HepG2 (cell line): ENCODE measurements around the gene C2CD2. TPM values are rescaled to one million over a fixed set of nuclear protein-coding genes. Genes with fewer than 3 reads are reported as not detected.

Experiments used
- ATAC-seq: fragments of 200-7000 bp; cut with Tn5 transposase; 3 replicates; pipeline ENCODE4 v1.9.1; 2020; ENCODE audit warnings: mild to moderate bottlenecking, moderate library complexity
- BruUV-seq: library from RNA; stranded (reverse); fragments of 400-500 nt; replicated peaks from 2 replicates; lab custom pipeline; 2021; lab: Mats Ljungman, UMichigan
- CTCF ChIA-PET: fragments of 300-600 bp; formaldehyde crosslinking; extraction: SDS; loops from one replicate; lab custom pipeline; 2021; ENCODE audit warnings: low total read pairs, inconsistent platforms, low intra/inter-chr PET ratio; lab: Yijun Ruan, JAX
- POLR2A ChIA-PET: fragments of 350-600 bp; sonication (Branson Sonifier 250); formaldehyde crosslinking; loops from one replicate; lab custom pipeline; 2020; ENCODE audit warnings: antibody characterized with exemption, inconsistent platforms; lab: Yijun Ruan, JAX
- DNase-seq: peaks from one replicate; pipeline ENCODE4 v3.0.0-alpha.2; 2015; ENCODE audit warnings: low spot score
- FAIRE-seq: peaks from 3 replicates; lab custom pipeline; 2011; peaks lifted over from hg19 to GRCh38; lab: Jason Lieb, UNC
- H2AFZ ChIP-seq: one replicate; pipeline ENCODE4 v1.6.1; 2011; ENCODE audit warnings: low read length, inconsistent platforms
- H3K27ac ChIP-seq: fragments of 300-600 bp; 3 replicates; pipeline ENCODE4 v1.8.0; 2011; ENCODE audit warnings: mixed run types, mild to moderate bottlenecking, mixed read lengths, low read length, inconsistent platforms; ENCODE audit not compliant: insufficient read depth; ENCODE audit errors: extremely low read length
- H3K27me3 ChIP-seq, 2 experiments: fragments of 200-600 bp in 1 of 2; 2 replicates in 1 of 2; 3 replicates in 1 of 2; pipeline versions ENCODE4 v1.6.0 to v1.8.0; 2011; ENCODE audit warnings: low read length in 2 of 2, mild to moderate bottlenecking in 2 of 2, moderate library complexity in 2 of 2, inconsistent platforms in 1 of 2; ENCODE audit not compliant: insufficient read depth in 2 of 2, control insufficient read depth in 1 of 2
- H3K36me3 ChIP-seq, 2 experiments: fragments of 200-600 bp in 1 of 2; replicated peaks in 1 of 2; 2 replicates in 1 of 2; 3 replicates in 1 of 2; pipeline versions ENCODE4 v1.5.1 to v1.8.0; 2011; ENCODE audit warnings: low read length in 2 of 2, inconsistent platforms in 1 of 2; ENCODE audit not compliant: insufficient read depth in 2 of 2, control insufficient read depth in 1 of 2
- H3K4me1 ChIP-seq: 2 replicates; pipeline ENCODE4 v1.5.1; 2012; ENCODE audit warnings: low read length, inconsistent platforms; ENCODE audit not compliant: insufficient read depth
- H3K4me2 ChIP-seq: 2 replicates; pipeline ENCODE4 v1.6.0; 2011; ENCODE audit warnings: low read depth, low read length, inconsistent platforms
- H3K4me3 ChIP-seq, 3 experiments: fragments of 200-600 bp in 1 of 3; sonication (generic), shearing (Covaris generic) in 1 of 3; replicated peaks in 1 of 3; 2 replicates each; pipeline ENCODE4 v1.5.1; 2011 to 2016; ENCODE audit warnings: low read length in 3 of 3, inconsistent platforms in 2 of 3, low read depth in 2 of 3, mild to moderate bottlenecking in 2 of 3, control low read depth in 1 of 3, mixed read lengths in 1 of 3; ENCODE audit not compliant: insufficient read depth in 1 of 3
- H3K79me2 ChIP-seq: one replicate; pipeline ENCODE4 v1.6.1; 2011; ENCODE audit warnings: low read length, inconsistent platforms; ENCODE audit not compliant: insufficient read depth
- H3K9ac ChIP-seq: 2 replicates; pipeline ENCODE4 v1.6.0; 2011; ENCODE audit warnings: mild to moderate bottlenecking, low read depth, low read length, inconsistent platforms; ENCODE audit not compliant: insufficient read depth
- H3K9me3 ChIP-seq: 2 replicates; pipeline ENCODE4 v1.5.1; 2012; ENCODE audit warnings: mild to moderate bottlenecking, low read length
- H4K20me1 ChIP-seq: 2 replicates; pipeline ENCODE4 v1.6.0; 2011; ENCODE audit warnings: inconsistent platforms, mild to moderate bottlenecking, low read length, moderate library complexity; ENCODE audit not compliant: insufficient read depth
- E2F5 ChIP-seq: sonication (generic); formaldehyde crosslinking; conservative IDR thresholded peaks from 2 replicates; pipeline ENCODE4 v1.4.0; 2020; ENCODE audit warnings: missing genetic modification reagents
- FOXP1 ChIP-seq, 2 experiments: fragments of 450-650 bp in 1 of 2; IDR thresholded peaks; 2 replicates each; pipeline ENCODE4 v1.6.1; 2017 to 2018; ENCODE audit warnings: antibody characterized with exemption in 1 of 2
- GZF1 ChIP-seq: sonication (generic); formaldehyde crosslinking; IDR thresholded peaks from 2 replicates; pipeline ENCODE4 v1.5.1; 2020; ENCODE audit warnings: mild to moderate bottlenecking, missing genetic modification reagents
- MAFK ChIP-seq, 2 experiments: IDR thresholded peaks in 1 of 2; conservative IDR thresholded peaks in 1 of 2; 2 replicates each; pipeline ENCODE4 v1.6.1; 2011; ENCODE audit warnings: improper control_type of control experiment in 2 of 2, low read length in 2 of 2
- MBNL3 ChIP-seq: fragments of 250-450 bp; sonication (Bioruptor Pico); conservative IDR thresholded peaks from 2 replicates; pipeline ENCODE4 v1.8.0; 2022; ENCODE audit warnings: mild to moderate bottlenecking, inconsistent platforms
- MXD4 ChIP-seq: IDR thresholded peaks from 2 replicates; pipeline ENCODE4 v1.6.1; 2016; ENCODE audit warnings: mild to moderate bottlenecking, missing biosample characterization, missing genetic modification reagents
- NR3C1 ChIP-seq: sonication (generic); formaldehyde crosslinking; IDR thresholded peaks from 2 replicates; pipeline ENCODE4 v1.4.0; 2020; ENCODE audit warnings: missing genetic modification reagents
- PHF5A ChIP-seq: IDR thresholded peaks from one replicate; pipeline ENCODE4 v1.6.1; 2018; ENCODE audit warnings: low read depth, missing genetic modification reagents; ENCODE audit not compliant: unreplicated experiment
- PRDM4 ChIP-seq: sonication (generic); formaldehyde crosslinking; IDR thresholded peaks from 2 replicates; pipeline ENCODE4 v1.9.0; 2021; ENCODE audit warnings: missing genetic modification reagents, borderline replicate concordance
- SIX1 ChIP-seq: sonication (generic); formaldehyde crosslinking; IDR thresholded peaks from 2 replicates; pipeline ENCODE4 v1.4.0; 2020; ENCODE audit warnings: missing genetic modification reagents, borderline replicate concordance
- SP140L ChIP-seq: sonication (generic); formaldehyde crosslinking; IDR thresholded peaks from 2 replicates; pipeline ENCODE4 v1.4.0; 2020; ENCODE audit warnings: missing genetic modification reagents, borderline replicate concordance
- SRF ChIP-seq: IDR thresholded peaks from 2 replicates; pipeline ENCODE4 v1.6.1; 2011; ENCODE audit warnings: mild to moderate bottlenecking, low read depth, low read length, moderate library complexity
- ZNF124 ChIP-seq: sonication (generic); formaldehyde crosslinking; IDR thresholded peaks from 2 replicates; pipeline ENCODE4 v1.4.0; 2020; ENCODE audit warnings: missing genetic modification reagents
- ZUFSP ChIP-seq: sonication (generic); formaldehyde crosslinking; IDR thresholded peaks from 2 replicates; pipeline ENCODE4 v1.9.0; 2021; ENCODE audit warnings: missing genetic modification reagents, mild to moderate bottlenecking, borderline replicate concordance
- WGBS: methylation state at CpG from one replicate; pipeline ENCODE4 v1.1.6; 2017; ENCODE audit warnings: low lambda C conversion rate; 5-methylcytosine and 5-hydroxymethylcytosine counted together
- in situ Hi-C: cut with HindIII; loops from 2 replicates; pipeline ENCODE4 v1.10.0; 2017; ENCODE audit warnings: low pct_unique_long_range_greater_than_20kb; ENCODE audit not compliant: extremely low pct_ligation_motif_present
- intact Hi-C: fragments of 100-400 bp; cut with micrococcal nuclease; formaldehyde crosslinking; loops from one replicate; pipeline ENCODE4 v1.10.0; 2022; ENCODE audit not compliant: unreplicated experiment
- polyA plus RNA-seq, 8 experiments: library from polyadenylated mRNA; depleted of rRNA in 3 of 8; stranded (reverse) in 7 of 8; unstranded in 1 of 8; fragments of >200 nt; fragmentation: Illumina TruSeq in 4 of 8; extraction: Trizol in 4 of 8; gene quantifications; 2 replicates each; pipeline versions ENCODE4 v1.2.1 to v1.2.3, GENCODE V29; 2011 to 2016; ENCODE audit warnings: low read depth in 4 of 8, missing spikeins in 1 of 8, mixed read lengths in 1 of 8; ENCODE audit not compliant: insufficient read depth in 1 of 8
- total RNA-seq, 5 experiments: library from RNA; depleted of rRNA; stranded (reverse); fragments of >200 nt; fragmentation: Illumina TruSeq; extraction: Trizol; gene quantifications; 2 replicates each; pipeline ENCODE4 v1.2.3, GENCODE V29; 2016; ENCODE audit warnings: low read depth in 1 of 5

The C2CD2 gene
- total and polyA plus RNA-seq, 2 of the 13 experiments (the other 11 are each of a cell fraction or from before 2014, with no cell fraction given): 12.5 to 19.7 TPM

GRCh38 chr21:41992576-41992975 lies 38.8 kb upstream of the C2CD2 start:
- no peak for DNase-seq
- no peaks in the 10 kb centered on the region for H3K4me1 ChIP-seq
- peaks cover 11% of the 10 kb centered on the region for H3K9me3 ChIP-seq
- ChIA-PET CTCF (no interaction called here), POLR2A (no interaction called here)
- H3K27ac ChIP-seq: no peak overlapping the region
- no peaks in the 10 kb centered on the region for H3K27me3 ChIP-seq
- H4K20me1 ChIP-seq: no peaks in the 10 kb centered on the region
- WGBS: 96% methylated on average over 15 of the region's 15 CpGs
- H3K4me2 ChIP-seq: no peak overlapping the region
- no peak overlapping the region for H3K9ac ChIP-seq
- intact Hi-C loops (no loop called here), in situ Hi-C loops (no loop called here)
- TF ChIP-seq MXD4 (CRISPR knock-in tag) (no peak), SIX1 (CRISPR knock-in tag) (no peak), NR3C1 (CRISPR knock-in tag) (no peak), ZNF124 (no peak), E2F5 (CRISPR knock-in tag) (no peak), SRF (no peak), MAFK (conservative IDR thresholded peaks at IDR 0.05 in 1 of 2, IDR thresholded peaks at IDR 0.05 in 1 of 2; ENCODE audit: low read length in 2 of 2) (no peak), PHF5A (CRISPR knock-in tag) (no peak), SP140L (CRISPR knock-in tag) (no peak), MBNL3 (CRISPR knock-in tag) (no peak), FOXP1 (IDR thresholded peaks at IDR 0.05) (no peak), FOXP1 (CRISPR knock-in tag; IDR thresholded peaks at IDR 0.05) (no peak), ZUFSP (CRISPR knock-in tag) (no peak), GZF1 (CRISPR knock-in tag) (no peak), PRDM4 (CRISPR knock-in tag) (no peak)
- H3K36me3 ChIP-seq: peaks cover 11 to 46% of the 10 kb centered on the region in 2 experiments
- no peak for ATAC-seq
- FAIRE-seq: no peak
- no peak overlapping the region for H2AFZ ChIP-seq
- no peak overlapping the region for H3K4me3 ChIP-seq
- BruUV-seq: no TSS peak
- no peaks in the 10 kb centered on the region for H3K79me2 ChIP-seq
